ENCODE measurements around the gene RBM25. TPM values are rescaled to one million over a fixed set of nuclear protein-coding genes. Genes with fewer than 3 reads are reported as not detected.
"Not testable (repeated sequence)": the region's sequence is repeated elsewhere in the genome, so short reads cannot be mapped to it uniquely, and the experiment has no call there.

RBM25 gene
- total RNA-seq, 2 experiments from 2014 or later, result 157 to 161 TPM

- Histone ChIP-seq H3K27ac (ENCODE audit: low read depth in 1 of 2, low read length in 2 of 2) (no peak overlapping the region), H3K36me3 (ENCODE audit: insufficient read depth, low read length) (peaks cover 69% of the 10 kb centered on the region), H3K9me3 (ENCODE audit: control insufficient read depth in 1 of 2, insufficient read depth in 1 of 2, low read length in 2 of 2) (no peaks in the 10 kb centered on the region), H3K27me3 (ENCODE audit: control insufficient read depth in 1 of 2, insufficient read depth in 2 of 2, low read length in 2 of 2) (no peaks in the 10 kb centered on the region), H3K4me3 (ENCODE audit: low read length) (no peak overlapping the region), H3K4me1 (ENCODE audit: insufficient read depth, low read length) (no peaks in the 10 kb centered on the region)
- H3K36me3 Mint-ChIP-seq (ENCODE audit: low read depth), result peaks cover 87% of the 10 kb centered on the region
- H3K27ac Mint-ChIP-seq, result no peak overlapping the region
- ChIA-PET CTCF (no interaction called here), POLR2A (no interaction called here)
- H3K27me3 Mint-ChIP-seq, result no peaks in the 10 kb centered on the region
- ATAC-seq (ENCODE audit: poor library complexity) (no peak), DNase-seq (no peak)
- no peak for TF ChIP-seq CTCF (IDR thresholded peaks at IDR 0.05)
- intact Hi-C loops (cut with DNase I, micrococcal nuclease), result no loop called here
- no peaks in the 10 kb centered on the region for H3K4me1 Mint-ChIP-seq (ENCODE audit: low read depth)
- no peak overlapping the region for H3K4me3 Mint-ChIP-seq
- H3K9me3 Mint-ChIP-seq, result no peaks in the 10 kb centered on the region
Observed at GRCh38 chr14:73168274-73168673, 109.9 kb downstream of the RBM25 start.

- Histone ChIP-seq H3K27me3 (ENCODE audit: control insufficient read depth in 1 of 2, insufficient read depth in 2 of 2, low read length in 2 of 2) (no peaks in the 10 kb centered on the region), H3K4me3 (ENCODE audit: low read length) (no peak overlapping the region), H3K4me1 (ENCODE audit: insufficient read depth, low read length) (no peaks in the 10 kb centered on the region), H3K27ac (ENCODE audit: low read depth in 1 of 2, low read length in 2 of 2) (no peak overlapping the region), H3K9me3 (ENCODE audit: control insufficient read depth in 1 of 2, insufficient read depth in 1 of 2, low read length in 2 of 2) (no peaks in the 10 kb centered on the region), H3K36me3 (ENCODE audit: insufficient read depth, low read length) (peaks cover 73% of the 10 kb centered on the region)
- no peak for TF ChIP-seq CTCF (IDR thresholded peaks at IDR 0.05)
- no peaks in the 10 kb centered on the region for H3K4me1 Mint-ChIP-seq (ENCODE audit: low read depth)
- no peak for ATAC-seq (ENCODE audit: poor library complexity)
- H3K4me3 Mint-ChIP-seq, result no peak overlapping the region
- peaks cover 87% of the 10 kb centered on the region for H3K36me3 Mint-ChIP-seq (ENCODE audit: low read depth)
- DNase-seq, result no peak
- H3K27ac Mint-ChIP-seq, result no peak overlapping the region
- intact Hi-C loops (cut with DNase I, micrococcal nuclease), result no loop called here
- no peaks in the 10 kb centered on the region for H3K9me3 Mint-ChIP-seq
- POLR2A ChIA-PET, result no interaction called here
- H3K27me3 Mint-ChIP-seq, result no peaks in the 10 kb centered on the region
- CTCF ChIA-PET, result no interaction called here
Observed at GRCh38 chr14:73168691-73169090, 110.4 kb downstream of the RBM25 start.

- ATAC-seq (ENCODE audit: poor library complexity); H3K4me3 ChIP-seq (ENCODE audit: low read length); H3K4me1 ChIP-seq (ENCODE audit: insufficient read depth, low read length); H3K27me3 Mint-ChIP-seq; H3K27me3 ChIP-seq (ENCODE audit: control insufficient read depth in 1 of 2, insufficient read depth in 2 of 2, low read length in 2 of 2); H3K27ac Mint-ChIP-seq; CTCF ChIA-PET; POLR2A ChIA-PET; H3K9me3 Mint-ChIP-seq; H3K4me1 Mint-ChIP-seq (ENCODE audit: low read depth); H3K4me3 Mint-ChIP-seq; DNase-seq; H3K27ac ChIP-seq (ENCODE audit: low read depth in 1 of 2, low read length in 2 of 2); intact Hi-C loops (cut with DNase I, micrococcal nuclease); H3K9me3 ChIP-seq (ENCODE audit: control insufficient read depth in 1 of 2, insufficient read depth in 1 of 2, low read length in 2 of 2): not testable (repeated sequence)
- H3K36me3 ChIP-seq (ENCODE audit: insufficient read depth, low read length), result peaks cover 78% of the 10 kb centered on the region
- peaks cover 89% of the 10 kb centered on the region for H3K36me3 Mint-ChIP-seq (ENCODE audit: low read depth)
Observed at GRCh38 chr14:73169855-73170254, 111.5 kb downstream of the RBM25 start.

GRCh38 chr14:73170686-73171085 lies 112.4 kb downstream of the RBM25 start:
- no peak for TF ChIP-seq CTCF (IDR thresholded peaks at IDR 0.05)
- no peaks in the 10 kb centered on the region for H3K4me1 Mint-ChIP-seq (ENCODE audit: low read depth)
- Histone ChIP-seq H3K4me1 (ENCODE audit: insufficient read depth, low read length) (no peaks in the 10 kb centered on the region), H3K27ac (ENCODE audit: low read depth in 1 of 2, low read length in 2 of 2) (no peak overlapping the region), H3K4me3 (ENCODE audit: low read length) (no peak overlapping the region), H3K27me3 (ENCODE audit: control insufficient read depth in 1 of 2, insufficient read depth in 2 of 2, low read length in 2 of 2) (no peaks in the 10 kb centered on the region), H3K9me3 (ENCODE audit: control insufficient read depth in 1 of 2, insufficient read depth in 1 of 2, low read length in 2 of 2) (no peaks in the 10 kb centered on the region), H3K36me3 (ENCODE audit: insufficient read depth, low read length) (peaks cover 83% of the 10 kb centered on the region)
- no peak overlapping the region for H3K4me3 Mint-ChIP-seq
- no peaks in the 10 kb centered on the region for H3K9me3 Mint-ChIP-seq
- no peaks in the 10 kb centered on the region for H3K27me3 Mint-ChIP-seq
- ATAC-seq (ENCODE audit: poor library complexity), result no peak
- H3K27ac Mint-ChIP-seq, result peak overlapping the region; percentile 44
- peaks cover 97% of the 10 kb centered on the region for H3K36me3 Mint-ChIP-seq (ENCODE audit: low read depth)
- intact Hi-C loops (cut with DNase I, micrococcal nuclease), result no loop called here
- no peak for DNase-seq
- ChIA-PET CTCF (no interaction called here), POLR2A (no interaction called here)

Data from CD4-positive, alpha-beta T cell (primary cell).